A549 (cell line): Measurements from ENCODE around the gene SMAD6. TPM values are rescaled to one million over a fixed set of nuclear protein-coding genes. Genes with fewer than 3 reads are reported as not detected.

Experiments
- ATAC-seq, 2 experiments: fragments of 200-7000 bp in 1 of 2; fragments of >200 bp in 1 of 2; cut with Nextera tagmentation in 1 of 2; cut with Tn5 transposase in 1 of 2; 3 replicates each; pipeline versions ENCODE4 v1.8.0 to v1.9.1; 2018 to 2020; ENCODE audit warnings: mild to moderate bottlenecking in 1 of 2, moderate library complexity in 1 of 2
- CTCF ChIA-PET: fragments of 300-600 bp; sonication (Branson Sonifier 250); formaldehyde crosslinking; extraction: SDS; loops from one replicate; lab custom pipeline; 2021; ENCODE audit warnings: antibody characterized with exemption, inconsistent platforms; lab: Yijun Ruan, JAX
- POLR2A ChIA-PET: fragments of 350-600 bp; formaldehyde crosslinking; extraction: SDS; loops from one replicate; lab custom pipeline; 2021; ENCODE audit warnings: antibody characterized with exemption, inconsistent platforms; lab: Yijun Ruan, JAX
- DNase-seq, 2 experiments: peaks; one replicate each; pipeline versions ENCODE4 v3.0.0 to v3.0.0-alpha.2; 2011 to 2016; ENCODE audit warnings: low read depth in 1 of 2, low spot score in 1 of 2
- FAIRE-seq: peaks from 2 replicates; lab custom pipeline; 2011; peaks lifted over from hg19 to GRCh38; lab: Jason Lieb, UNC
- H3K27ac ChIP-seq, 2 experiments: fragments of >200 bp; sonication (Bioruptor Twin); formaldehyde crosslinking; 3 replicates each; pipeline ENCODE4 v1.5.1; 2016 to 2017
- H3K4me1 ChIP-seq: fragments of >200 bp; sonication (Bioruptor Twin); formaldehyde crosslinking; 3 replicates; pipeline ENCODE4 v1.6.1; 2016
- H3K4me2 ChIP-seq: fragments of >200 bp; sonication (Bioruptor Twin); formaldehyde crosslinking; 3 replicates; pipeline ENCODE4 v1.6.1; 2016
- H3K4me3 ChIP-seq: fragments of >200 bp; sonication (Bioruptor Twin); formaldehyde crosslinking; 3 replicates; pipeline ENCODE4 v1.5.1; 2016
- H3K9me3 ChIP-seq: fragments of >200 bp; sonication (Bioruptor Twin); formaldehyde crosslinking; 3 replicates; pipeline ENCODE4 v1.6.1; 2016
- BHLHE40 ChIP-seq: IDR thresholded peaks from 2 replicates; pipeline ENCODE4 v1.6.1; 2012; ENCODE audit warnings: low read depth, low read length, inconsistent platforms
- CBX2 ChIP-seq: fragments of 200-600 bp; sonication (generic); IDR thresholded peaks from 2 replicates; pipeline ENCODE4 v1.6.1; 2016; ENCODE audit warnings: low read depth, mild to moderate bottlenecking, borderline replicate concordance
- CHD2 ChIP-seq: fragments of 150-350 bp; IDR thresholded peaks from 2 replicates; pipeline ENCODE4 v1.6.1; 2014; ENCODE audit warnings: low read length; ENCODE audit not compliant: partially characterized antibody
- E2F6 ChIP-seq: IDR thresholded peaks from 2 replicates; pipeline ENCODE4 v1.6.1; 2012; ENCODE audit warnings: low read depth, borderline replicate concordance
- FOSL2 ChIP-seq, 2 experiments: fragments of 450-650 bp in 1 of 2; fragments of >200 bp in 1 of 2; sonication (Bioruptor Twin) in 1 of 2; formaldehyde crosslinking; IDR thresholded peaks; 2 replicates each; pipeline versions ENCODE4 v1.5.0 to v1.6.1; 2016 to 2020; ENCODE audit warnings: mild to moderate bottlenecking in 1 of 2, moderate library complexity in 1 of 2
- GATA3 ChIP-seq: IDR thresholded peaks from 2 replicates; pipeline ENCODE4 v1.6.1; 2012; ENCODE audit warnings: borderline replicate concordance
- HEYL ChIP-seq: fragments of 250-450 bp; sonication (Bioruptor Pico); IDR thresholded peaks from 2 replicates; pipeline ENCODE4 v1.8.0; 2021; ENCODE audit warnings: mild to moderate bottlenecking, moderate library complexity
- HOXA7 ChIP-seq: fragments of 250-450 bp; sonication (Bioruptor Pico); IDR thresholded peaks from 2 replicates; pipeline ENCODE4 v1.5.0; 2020; ENCODE audit warnings: mild to moderate bottlenecking, moderate library complexity
- MAFK ChIP-seq: fragments of 450-650 bp; IDR thresholded peaks from 2 replicates; pipeline ENCODE4 v1.6.1; 2014; ENCODE audit not compliant: partially characterized antibody
- MAX ChIP-seq: IDR thresholded peaks from 2 replicates; pipeline ENCODE4 v1.6.1; 2012
- MAZ ChIP-seq: fragments of 150-350 bp; IDR thresholded peaks from 2 replicates; pipeline ENCODE4 v1.6.1; 2014; ENCODE audit warnings: antibody characterized with exemption, low read depth, low read length, borderline replicate concordance
- MYC ChIP-seq: IDR thresholded peaks from 2 replicates; pipeline ENCODE4 v1.6.1; 2012; ENCODE audit warnings: mild to moderate bottlenecking, inconsistent platforms, low read length, improper control_type of control experiment, borderline replicate concordance
- NPAS2 ChIP-seq: fragments of 250-450 bp; sonication (Bioruptor Pico); IDR thresholded peaks from 2 replicates; pipeline ENCODE4 v1.8.0; 2022; ENCODE audit warnings: mild to moderate bottlenecking, moderate library complexity, borderline replicate concordance
- PBX3 ChIP-seq: IDR thresholded peaks from 2 replicates; pipeline ENCODE4 v1.6.1; 2012
- POLR2A ChIP-seq: IDR thresholded peaks from 2 replicates; pipeline ENCODE4 v1.6.1; 2012; ENCODE audit warnings: mild to moderate bottlenecking, low read length
- RARB ChIP-seq: fragments of 250-450 bp; sonication (Bioruptor Pico); IDR thresholded peaks from 2 replicates; pipeline ENCODE4 v1.8.0; 2021; ENCODE audit warnings: mild to moderate bottlenecking, moderate library complexity
- RFX5 ChIP-seq: fragments of 450-650 bp; IDR thresholded peaks from 2 replicates; pipeline ENCODE4 v1.7.1; 2014; ENCODE audit warnings: antibody characterized with exemption, mild to moderate bottlenecking, moderate library complexity
- RNF2 ChIP-seq: fragments of 200-600 bp; sonication (generic); IDR thresholded peaks from 2 replicates; pipeline ENCODE4 v1.6.1; 2016; ENCODE audit warnings: low read depth, mild to moderate bottlenecking, antibody characterized with exemption, moderate library complexity, borderline replicate concordance
- SREBF2 ChIP-seq: fragments of 450-650 bp; IDR thresholded peaks from 2 replicates; pipeline ENCODE4 v1.6.1; 2014; ENCODE audit warnings: mild to moderate bottlenecking, moderate library complexity
- TFCP2L1 ChIP-seq: fragments of 250-450 bp; sonication (Bioruptor Pico); IDR thresholded peaks from 2 replicates; pipeline ENCODE4 v1.5.0; 2021; ENCODE audit warnings: mild to moderate bottlenecking
- TP53 ChIP-seq: fragments of 250-450 bp; sonication (Bioruptor Pico); IDR thresholded peaks from 2 replicates; pipeline ENCODE4 v1.5.0; 2021; ENCODE audit warnings: mild to moderate bottlenecking, moderate library complexity
- ZNF302 ChIP-seq: fragments of 250-450 bp; sonication (Bioruptor Pico); IDR thresholded peaks from 2 replicates; pipeline ENCODE4 v1.9.0; 2021; ENCODE audit warnings: inconsistent platforms, mild to moderate bottlenecking, moderate library complexity
- WGBS: methylation state at CpG from one replicate; pipeline ENCODE4 v1.1.6; 2017; ENCODE audit errors: missing lambda C conversion rate; 5-methylcytosine and 5-hydroxymethylcytosine counted together
- polyA plus RNA-seq, 4 experiments: library from polyadenylated mRNA; depleted of rRNA in 3 of 4; stranded (reverse); fragments of >200 nt; fragmentation: RNase III in 1 of 4; extraction: RNeasy Plus Mini Kit Qiagen cat#74134 plus additional on column Dnase treatment in 1 of 4; gene quantifications; 2 replicates in 3 of 4; 3 replicates in 1 of 4; pipeline ENCODE4 v1.2.3, GENCODE V29; 2011 to 2017

Gene SMAD6
- polyA plus RNA-seq, 2 of the 4 experiments (the other 2 are of a cell fraction), result 9.6 to 46.6 TPM

- H3K4me2 ChIP-seq, result no peak overlapping the region
- H3K4me1 ChIP-seq, result peaks cover 8% of the 10 kb centered on the region
- no peak for FAIRE-seq
- TF ChIP-seq CBX2 (no peak), GATA3 (no peak), RARB (CRISPR knock-in tag) (no peak)
- no peak overlapping the region for H3K4me3 ChIP-seq
- CTCF ChIA-PET, result interaction anchor here (0.6 to 5.7 kb wide), 12 partner anchors 9 to 229 kb away, joined by 3 to 38 read pairs (median 4); no protein-coding TSS in a partner anchor
- H3K27ac ChIP-seq, result no peak overlapping the region
- POLR2A ChIA-PET, result interaction anchor here (1.0 kb wide), 1 partner anchor 22 kb away, joined by 3 read pairs; no protein-coding TSS in a partner anchor
- DNase-seq, result no peak
- no peaks in the 10 kb centered on the region for H3K9me3 ChIP-seq
- 82% methylated on average over 7 of the region's 7 CpGs for WGBS
- ATAC-seq, result no peak
Observed at GRCh38 chr15:66825731-66826130, 123.7 kb downstream of the SMAD6 start.

- CTCF ChIA-PET, result interaction anchor here (0.6 to 5.7 kb wide), 9 partner anchors 9 to 53 kb away, joined by 3 to 38 read pairs (median 6); no protein-coding TSS in a partner anchor
- TF ChIP-seq TP53 (CRISPR knock-in tag), result no peak
- TF ChIP-seq MAX, result no peak
- no peak for TF ChIP-seq RFX5
- no peak for TF ChIP-seq TFCP2L1 (CRISPR knock-in tag)
- TF ChIP-seq FOSL2 (IDR thresholded peaks at IDR 0.05), result no peak
- no peak for TF ChIP-seq FOSL2 (CRISPR knock-in tag; IDR thresholded peaks at IDR 0.05)
- TF ChIP-seq BHLHE40, result no peak
- TF ChIP-seq ZNF302 (CRISPR knock-in tag), result no peak
- no peak for TF ChIP-seq MAZ
- TF ChIP-seq NPAS2 (CRISPR knock-in tag), result no peak
- no peak for TF ChIP-seq SREBF2
- no peak for TF ChIP-seq MYC
- TF ChIP-seq CHD2, result no peak
- Histone ChIP-seq H3K9me3 (no peaks in the 10 kb centered on the region), H3K4me3 (no peak overlapping the region), H3K4me1 (peaks cover 8% of the 10 kb centered on the region), H3K4me2 (no peak overlapping the region), H3K27ac (no peak overlapping the region)
- DNase-seq (no peak), FAIRE-seq (no peak), ATAC-seq (no peak)
- 75% methylated on average over 3 of the region's 3 CpGs for WGBS
- POLR2A ChIA-PET, result no interaction called here
Observed at GRCh38 chr15:66826507-66826906, 124.5 kb downstream of the SMAD6 start.

GRCh38 chr15:66827039-66827697, 125.1 kb downstream of the SMAD6 start:
- no peaks in the 10 kb centered on the region for H3K9me3 ChIP-seq
- ATAC-seq, result no peak
- FAIRE-seq, result no peak
- no peak overlapping the region for H3K4me3 ChIP-seq
- WGBS, result 77% methylated on average over 8 of the region's 8 CpGs
- DNase-seq, result no peak
- no peak overlapping the region for H3K4me2 ChIP-seq
- H3K4me1 ChIP-seq, result peaks cover 8% of the 10 kb centered on the region
- CTCF ChIA-PET, result interaction anchor here (0.6 to 5.7 kb wide), 10 partner anchors 10 to 54 kb away, joined by 3 to 38 read pairs (median 4); no protein-coding TSS in a partner anchor
- no peak overlapping the region for H3K27ac ChIP-seq
- TF ChIP-seq MAX (no peak), HOXA7 (no peak), NPAS2 (CRISPR knock-in tag) (no peak), HEYL (CRISPR knock-in tag) (no peak), E2F6 (no peak), RNF2 (no peak), GATA3 (no peak), MAFK (no peak), RARB (CRISPR knock-in tag) (no peak), PBX3 (no peak), POLR2A (no peak), BHLHE40 (no peak)
- TF ChIP-seq, all 56 proteins: peak for 0
- POLR2A ChIA-PET, result no interaction called here
